ENCODE measurements around the gene C16orf87. TPM values are rescaled to one million over a fixed set of nuclear protein-coding genes. Genes with fewer than 3 reads are reported as not detected.

C16orf87 gene
- total RNA-seq, 1 donor = 9.8 TPM

DNA sequence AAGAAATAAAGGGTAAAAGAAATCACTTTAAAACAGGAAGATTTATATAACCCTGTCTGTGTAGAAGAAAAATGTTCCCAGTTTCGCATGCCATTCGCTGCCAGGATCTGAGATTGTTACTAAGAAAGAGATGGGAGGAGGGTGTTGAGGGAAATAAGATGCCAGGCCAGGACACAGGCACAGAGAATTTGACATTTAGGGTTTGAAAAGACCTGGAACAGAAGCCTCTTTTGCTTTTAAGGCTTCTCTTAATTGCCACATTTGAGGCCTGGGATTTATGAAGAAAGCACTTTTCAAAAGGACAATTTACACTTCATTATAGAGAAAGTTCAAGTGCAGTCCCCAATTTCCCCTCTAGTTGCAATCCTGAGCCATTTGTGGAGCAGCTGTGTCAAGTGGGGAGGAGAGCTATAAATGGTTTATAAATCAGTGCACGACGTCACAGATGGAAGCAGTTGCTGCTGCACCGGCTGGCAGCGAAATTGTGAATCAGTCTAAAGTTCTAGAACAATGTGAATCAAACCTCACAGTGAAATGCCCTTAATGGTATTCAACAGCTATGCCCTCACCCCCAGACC lies 26.5 kb upstream of the C16orf87 start:
- peak; percentile 91 for DNase-seq (ENCODE audit: insufficient read length, low spot score, missing footprints)
- peaks cover 7% of the 10 kb centered on the region for H3K4me1 ChIP-seq (ENCODE audit: insufficient read depth, low read length)
- no peak overlapping the region for H3K4me2 ChIP-seq (ENCODE audit: insufficient read depth, low read length)

DNA sequence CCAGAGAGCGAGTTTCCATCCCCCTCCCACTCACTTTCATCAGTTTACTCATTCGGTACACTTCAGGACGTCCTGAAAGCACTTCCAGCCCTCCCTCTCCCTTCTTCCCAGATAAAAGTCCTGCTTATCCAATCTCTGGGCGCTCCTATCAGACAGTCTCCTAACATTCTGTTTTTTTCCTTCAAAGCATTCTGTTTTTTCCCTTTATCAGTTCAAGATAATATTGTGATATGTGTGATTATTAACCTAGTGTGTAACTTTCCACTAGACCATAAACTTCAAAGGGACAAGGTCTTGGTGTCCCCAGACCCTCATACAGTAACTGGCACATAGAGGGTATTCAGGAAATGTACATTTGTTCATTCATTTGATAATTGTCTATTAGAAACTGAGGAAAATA lies 24.4 kb upstream of the C16orf87 start:
- Histone ChIP-seq H4K20me1 (ENCODE audit: insufficient read depth, low read length) (no peaks in the 10 kb centered on the region), H3K27me3 (ENCODE audit: insufficient read depth, low read length) (no peaks in the 10 kb centered on the region), H3K9me3 (ENCODE audit: low read depth, low read length) (no peaks in the 10 kb centered on the region), H3K4me2 (ENCODE audit: insufficient read depth, low read length) (no peak overlapping the region), H3K4me3 (ENCODE audit: insufficient read depth, low read length) (no peak overlapping the region), H3K27ac (ENCODE audit: low read depth, low read length) (no peak overlapping the region), H2AFZ (ENCODE audit: low read length) (no peak overlapping the region), H3K4me1 (ENCODE audit: insufficient read depth, low read length) (peaks cover 5% of the 10 kb centered on the region), H3K79me2 (ENCODE audit: insufficient read depth, low read length) (no peaks in the 10 kb centered on the region), H3K36me3 (ENCODE audit: insufficient read depth, low read length) (no peaks in the 10 kb centered on the region)
- DNase-seq (ENCODE audit: insufficient read length, low spot score, missing footprints) = no peak
- TF ChIP-seq, protein P1, sequence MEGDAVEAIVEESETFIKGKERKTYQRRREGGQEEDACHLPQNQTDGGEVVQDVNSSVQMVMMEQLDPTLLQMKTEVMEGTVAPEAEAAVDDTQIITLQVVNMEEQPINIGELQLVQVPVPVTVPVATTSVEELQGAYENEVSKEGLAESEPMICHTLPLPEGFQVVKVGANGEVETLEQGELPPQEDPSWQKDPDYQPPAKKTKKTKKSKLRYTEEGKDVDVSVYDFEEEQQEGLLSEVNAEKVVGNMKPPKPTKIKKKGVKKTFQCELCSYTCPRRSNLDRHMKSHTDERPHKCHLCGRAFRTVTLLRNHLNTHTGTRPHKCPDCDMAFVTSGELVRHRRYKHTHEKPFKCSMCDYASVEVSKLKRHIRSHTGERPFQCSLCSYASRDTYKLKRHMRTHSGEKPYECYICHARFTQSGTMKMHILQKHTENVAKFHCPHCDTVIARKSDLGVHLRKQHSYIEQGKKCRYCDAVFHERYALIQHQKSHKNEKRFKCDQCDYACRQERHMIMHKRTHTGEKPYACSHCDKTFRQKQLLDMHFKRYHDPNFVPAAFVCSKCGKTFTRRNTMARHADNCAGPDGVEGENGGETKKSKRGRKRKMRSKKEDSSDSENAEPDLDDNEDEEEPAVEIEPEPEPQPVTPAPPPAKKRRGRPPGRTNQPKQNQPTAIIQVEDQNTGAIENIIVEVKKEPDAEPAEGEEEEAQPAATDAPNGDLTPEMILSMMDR (IDR thresholded peaks at IDR 0.05; ENCODE audit: extremely low read depth, low read depth, low read length) = no peak

More for the DNA sequence above, 26.5 kb upstream of the C16orf87 start:
- H3K9me3 ChIP-seq (ENCODE audit: low read depth, low read length) = no peaks in the 10 kb centered on the region
- no peak overlapping the region for H3K27ac ChIP-seq (ENCODE audit: low read depth, low read length)
- no peak overlapping the region for H3K4me3 ChIP-seq (ENCODE audit: insufficient read depth, low read length)
- H3K79me2 ChIP-seq (ENCODE audit: insufficient read depth, low read length) = no peaks in the 10 kb centered on the region
- no peaks in the 10 kb centered on the region for H3K36me3 ChIP-seq (ENCODE audit: insufficient read depth, low read length)
- no peak overlapping the region for H2AFZ ChIP-seq (ENCODE audit: low read length)
- no peaks in the 10 kb centered on the region for H3K27me3 ChIP-seq (ENCODE audit: insufficient read depth, low read length)
- TF ChIP-seq, protein P1 (IDR thresholded peaks at IDR 0.05; ENCODE audit: extremely low read depth, low read depth, low read length) = peak; percentile 51
- H4K20me1 ChIP-seq (ENCODE audit: insufficient read depth, low read length) = no peaks in the 10 kb centered on the region

DNA sequence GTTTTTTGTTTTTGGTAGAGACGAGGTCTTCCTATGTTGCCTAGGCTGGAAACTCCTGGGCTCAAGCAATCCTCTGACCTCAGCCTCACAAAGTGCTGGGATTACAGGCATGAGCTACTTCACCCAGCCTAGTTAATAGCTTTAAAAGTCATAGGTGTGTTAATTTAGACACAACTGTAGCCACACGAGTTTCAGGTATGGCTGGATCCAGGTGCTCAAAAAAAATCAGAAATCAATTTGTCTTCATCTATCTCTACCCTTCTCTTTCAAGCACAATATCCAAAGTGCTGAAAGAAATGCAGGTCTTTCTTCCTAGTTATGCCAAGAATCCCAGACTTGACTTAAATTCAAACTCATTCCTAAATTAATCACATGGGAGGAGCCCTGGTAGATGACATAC lies 23.9 kb upstream of the C16orf87 start:
- Histone ChIP-seq H3K36me3 (ENCODE audit: insufficient read depth, low read length) (no peaks in the 10 kb centered on the region), H4K20me1 (ENCODE audit: insufficient read depth, low read length) (no peaks in the 10 kb centered on the region), H3K79me2 (ENCODE audit: insufficient read depth, low read length) (no peaks in the 10 kb centered on the region), H3K27me3 (ENCODE audit: insufficient read depth, low read length) (no peaks in the 10 kb centered on the region), H3K9me3 (ENCODE audit: low read depth, low read length) (no peaks in the 10 kb centered on the region), H2AFZ (ENCODE audit: low read length) (no peak overlapping the region), H3K4me3 (ENCODE audit: insufficient read depth, low read length) (no peak overlapping the region), H3K27ac (ENCODE audit: low read depth, low read length) (no peak overlapping the region), H3K4me2 (ENCODE audit: insufficient read depth, low read length) (no peak overlapping the region), H3K4me1 (ENCODE audit: insufficient read depth, low read length) (no peaks in the 10 kb centered on the region)
- DNase-seq (ENCODE audit: insufficient read length, low spot score, missing footprints) = no peak
- TF ChIP-seq, protein P1 (IDR thresholded peaks at IDR 0.05; ENCODE audit: extremely low read depth, low read depth, low read length) = no peak

DNA sequence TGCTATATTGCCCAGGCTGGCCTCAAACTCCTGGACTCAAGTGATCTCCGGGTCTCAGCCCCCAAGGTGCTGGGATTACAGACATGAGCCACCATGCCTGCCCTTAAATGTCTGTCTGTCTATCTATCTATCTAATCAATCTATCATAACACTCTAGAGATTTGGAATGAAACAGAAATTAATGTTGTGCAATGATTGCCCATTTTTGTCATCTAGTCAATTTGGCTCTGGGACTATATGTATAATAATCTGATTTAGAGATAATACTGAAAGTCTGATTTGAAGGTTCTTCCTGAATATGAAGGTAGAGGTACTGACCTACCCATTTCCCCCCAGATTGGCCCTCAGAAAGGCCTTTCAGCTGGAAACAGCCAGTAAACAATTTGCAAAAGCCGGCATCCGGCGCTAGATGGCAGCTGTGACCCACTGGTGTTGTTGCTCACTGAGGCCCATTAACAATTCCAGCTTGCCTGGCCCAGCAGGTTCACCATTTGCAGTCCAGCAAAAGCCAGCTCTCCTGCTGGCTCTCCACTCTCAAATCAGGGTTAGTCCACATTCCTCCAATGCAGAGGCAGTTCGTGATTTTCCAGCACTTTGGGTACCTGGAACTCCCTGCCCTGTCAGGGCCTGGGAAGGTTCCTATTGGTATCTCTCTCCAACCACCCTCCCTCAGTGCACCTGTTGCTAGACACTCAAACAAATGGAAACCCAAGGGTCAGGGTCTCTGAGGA lies 22.9 kb upstream of the C16orf87 start:
- Histone ChIP-seq H3K4me3 (ENCODE audit: insufficient read depth, low read length) (no peak overlapping the region), H3K79me2 (ENCODE audit: insufficient read depth, low read length) (no peaks in the 10 kb centered on the region)
- TF ChIP-seq, protein P1 (IDR thresholded peaks at IDR 0.05; ENCODE audit: extremely low read depth, low read depth, low read length) = peak; percentile 94

More for the DNA sequence above, 22.9 kb upstream of the C16orf87 start:
- H3K36me3 ChIP-seq (ENCODE audit: insufficient read depth, low read length) = no peaks in the 10 kb centered on the region
- peak; percentile 95 for DNase-seq (ENCODE audit: insufficient read length, low spot score, missing footprints)
- H3K27ac ChIP-seq (ENCODE audit: low read depth, low read length) = no peak overlapping the region
- H3K4me1 ChIP-seq (ENCODE audit: insufficient read depth, low read length) = no peaks in the 10 kb centered on the region
- H4K20me1 ChIP-seq (ENCODE audit: insufficient read depth, low read length) = no peaks in the 10 kb centered on the region
- no peak overlapping the region for H2AFZ ChIP-seq (ENCODE audit: low read length)
- no peaks in the 10 kb centered on the region for H3K27me3 ChIP-seq (ENCODE audit: insufficient read depth, low read length)
- H3K9me3 ChIP-seq (ENCODE audit: low read depth, low read length) = no peaks in the 10 kb centered on the region
- no peak overlapping the region for H3K4me2 ChIP-seq (ENCODE audit: insufficient read depth, low read length)
